Breast epithelium (tissue), 4 donors: ENCODE data around the gene ARHGAP9. TPM values are rescaled to one million over a fixed set of nuclear protein-coding genes. Genes with fewer than 3 reads are reported as not detected.
"Not testable (repeated sequence)": the region's sequence is repeated elsewhere in the genome, so short reads cannot be mapped to it uniquely, and the experiment has no call there.

Experiments used
- DNase-seq, 2 donors: peaks; one replicate each; pipeline ENCODE4 v3.0.0-alpha.2; 2019; ENCODE audit warnings: low spot score in 2 of 2
- H3K27ac ChIP-seq, 2 donors: fragments of 200-600 bp; sonication (generic) in 1 of 2; one replicate each; pipeline ENCODE4 v1.5.1; 2016 to 2019; ENCODE audit warnings: mild to moderate bottlenecking in 1 of 2
- H3K27me3 ChIP-seq, 2 donors: fragments of 200-600 bp; sonication (generic) in 1 of 2; one replicate each; pipeline versions ENCODE4 v1.5.1 to v1.6.0; 2017 to 2019; ENCODE audit warnings: control low read depth in 1 of 2, mild to moderate bottlenecking in 1 of 2
- H3K36me3 ChIP-seq: fragments of 200-600 bp; one replicate; pipeline ENCODE4 v1.5.1; 2019
- H3K4me1 ChIP-seq, 2 donors: fragments of 200-600 bp; sonication (generic); one replicate each; pipeline ENCODE4 v1.5.1; 2016 to 2019; ENCODE audit warnings: control low read depth in 1 of 2
- H3K4me3 ChIP-seq, 3 donors: fragments of 200-600 bp; sonication (generic); 1 replicate in 2 of 3; 2 replicates in 1 of 3; pipeline ENCODE4 v1.5.1; 2016 to 2019; ENCODE audit warnings: mild to moderate bottlenecking in 3 of 3, moderate library complexity in 2 of 3
- H3K9me3 ChIP-seq, 2 donors: fragments of 200-600 bp; sonication (generic) in 1 of 2; one replicate each; pipeline ENCODE4 v1.5.1; 2016 to 2019; ENCODE audit warnings: control low read depth in 1 of 2
- CTCF ChIP-seq, 3 donors: fragments of 450-650 bp; IDR thresholded peaks; one replicate each; pipeline ENCODE4 v1.5.1; 2016 to 2017; ENCODE audit warnings: antibody characterized with exemption in 3 of 3, mild to moderate bottlenecking in 3 of 3, moderate library complexity in 3 of 3
- POLR2A ChIP-seq: fragments of 450-650 bp; IDR thresholded peaks from one replicate; pipeline ENCODE4 v1.6.1; 2016; ENCODE audit warnings: antibody characterized with exemption, mild to moderate bottlenecking, moderate library complexity
- POLR2AphosphoS5 ChIP-seq, 3 donors: sonication (generic); formaldehyde crosslinking; IDR thresholded peaks; one replicate each; pipeline ENCODE4 v1.6.1; 2017; ENCODE audit warnings: antibody characterized with exemption in 3 of 3
- intact Hi-C: fragments of 100-400 bp; cut with DNase I; formaldehyde crosslinking; loops from one replicate; pipeline ENCODE4 v1.15.1; 2023; ENCODE audit warnings: low total_unique reads
- total RNA-seq, 3 donors: library from RNA; depleted of rRNA; stranded (reverse); fragments of >200 nt; gene quantifications; one replicate each; pipeline ENCODE4 v1.1.0, GENCODE V29; 2016

The ARHGAP9 gene
- total RNA-seq, 3 donors from 2014 or later: 10.8 to 16.6 (median 11.1) TPM

DNA sequence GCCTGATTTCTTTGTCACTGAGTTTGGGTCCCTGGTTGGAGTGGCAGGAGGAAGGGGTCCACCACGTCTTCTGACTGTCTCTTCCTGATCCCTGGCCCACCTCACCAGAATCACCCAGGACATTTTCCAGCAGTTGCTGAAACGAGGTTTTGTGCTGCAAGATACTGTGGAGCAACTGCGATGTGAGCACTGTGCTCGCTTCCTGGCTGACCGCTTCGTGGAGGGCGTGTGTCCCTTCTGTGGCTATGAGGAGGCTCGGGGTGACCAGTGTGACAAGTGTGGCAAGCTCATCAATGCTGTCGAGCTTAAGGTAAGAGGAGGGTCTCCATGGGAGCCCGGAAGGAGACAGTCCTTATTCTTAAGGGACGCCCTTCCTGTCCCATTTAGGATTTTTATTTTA is 20.5 kb upstream of the ARHGAP9 start:
- Histone ChIP-seq H3K27me3 (no peaks in the 10 kb centered on the region), H3K36me3 (no peaks in the 10 kb centered on the region), H3K27ac (no peak overlapping the region), H3K9me3 (no peaks in the 10 kb centered on the region), H3K4me1 (no peaks in the 10 kb centered on the region), H3K4me3 (no peak overlapping the region)
- intact Hi-C loops: no loop called here
- TF ChIP-seq CTCF (IDR thresholded peaks at IDR 0.05): no peak
- TF ChIP-seq POLR2AphosphoS5 (IDR thresholded peaks at IDR 0.05): no peak
- no peak for TF ChIP-seq POLR2A
- DNase-seq: no peak

DNA sequence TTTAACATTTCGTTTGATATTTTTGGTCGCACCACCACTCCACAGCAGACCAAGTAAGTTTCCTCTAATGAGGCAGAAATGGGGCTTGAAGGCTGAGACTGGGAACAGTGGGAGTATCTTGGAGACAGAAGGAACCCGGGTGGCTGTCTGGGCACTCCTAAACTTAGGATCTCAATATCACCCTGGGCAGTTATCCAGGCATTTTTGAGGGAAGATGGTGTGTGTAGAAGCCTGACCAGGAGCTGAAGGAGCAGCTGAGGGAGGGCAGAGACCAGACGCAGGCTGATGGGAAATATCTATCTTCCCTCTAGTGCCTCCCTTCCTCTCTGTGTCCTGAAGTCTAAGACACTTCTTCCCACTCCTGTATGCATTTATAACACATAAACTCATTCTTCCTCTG is 18.9 kb upstream of the ARHGAP9 start:
- TF ChIP-seq CTCF (IDR thresholded peaks at IDR 0.05): no peak
- no peak for TF ChIP-seq POLR2AphosphoS5 (IDR thresholded peaks at IDR 0.05)
- TF ChIP-seq POLR2A: no peak
- Histone ChIP-seq H3K27me3 (no peaks in the 10 kb centered on the region), H3K9me3 (no peaks in the 10 kb centered on the region), H3K36me3 (no peaks in the 10 kb centered on the region), H3K4me3 (no peak overlapping the region), H3K27ac (no peak overlapping the region), H3K4me1 (no peaks in the 10 kb centered on the region)
- intact Hi-C loops: no loop called here
- DNase-seq: no peak

GRCh38 chr12:57498132-57498502 is 18.5 kb upstream of the ARHGAP9 start:
- TF ChIP-seq POLR2A: no peak
- no peak for TF ChIP-seq POLR2AphosphoS5 (IDR thresholded peaks at IDR 0.05)
- TF ChIP-seq CTCF (IDR thresholded peaks at IDR 0.05): no peak
- Histone ChIP-seq H3K4me3 (no peak overlapping the region), H3K27ac (no peak overlapping the region), H3K9me3 (no peaks in the 10 kb centered on the region), H3K36me3 (no peaks in the 10 kb centered on the region), H3K27me3 (no peaks in the 10 kb centered on the region), H3K4me1 (no peaks in the 10 kb centered on the region)
- intact Hi-C loops: no loop called here
- DNase-seq: no peak

DNA sequence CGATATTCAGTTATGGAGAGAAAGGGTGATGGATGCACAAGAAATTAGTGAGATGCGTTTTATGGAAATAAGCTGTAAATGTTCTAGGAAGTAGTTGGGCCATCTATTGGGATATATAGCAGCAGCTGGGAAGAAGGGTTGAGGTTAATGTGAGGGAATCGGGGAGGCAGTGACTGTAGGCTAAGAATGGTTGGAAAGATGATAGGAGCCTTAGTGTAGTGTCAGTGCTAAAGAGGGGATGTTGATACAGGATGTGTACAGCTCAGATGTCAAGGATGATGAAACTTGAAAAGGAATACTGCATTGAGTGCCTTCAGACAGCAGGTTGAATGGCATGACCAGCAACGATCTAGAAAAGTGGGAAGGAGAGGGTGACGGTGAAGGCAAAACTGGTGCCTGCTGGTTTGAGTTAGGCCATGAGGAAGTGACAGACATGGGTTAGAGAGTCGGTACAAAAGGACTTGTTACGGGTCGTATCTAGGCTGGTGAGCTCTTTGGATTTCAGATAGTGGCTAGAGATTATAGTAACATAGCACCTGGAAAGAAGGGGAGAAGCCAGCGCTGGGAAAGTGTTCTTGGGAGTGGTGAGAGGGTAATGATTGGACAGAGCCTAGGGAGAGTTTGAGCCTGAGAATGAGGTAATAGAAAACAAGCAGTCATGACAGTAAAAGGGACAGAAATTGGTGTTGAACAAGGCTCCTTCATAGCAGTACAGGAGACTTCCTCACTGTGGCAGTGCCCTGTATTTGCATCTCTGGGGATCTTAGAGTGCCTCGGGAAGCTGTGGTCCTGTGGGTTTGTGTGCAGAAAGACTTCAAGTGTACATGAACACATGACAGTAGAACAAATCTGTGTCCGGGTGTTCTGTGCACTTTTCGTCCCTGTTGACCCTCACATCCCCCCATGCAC is 17.8 kb upstream of the ARHGAP9 start:
- intact Hi-C loops: no loop called here
- H3K27ac ChIP-seq: no peak overlapping the region
- H3K4me1 ChIP-seq: no peaks in the 10 kb centered on the region
- H3K27me3 ChIP-seq: no peaks in the 10 kb centered on the region
- H3K4me3 ChIP-seq: no peak overlapping the region
- DNase-seq: no peak
- TF ChIP-seq POLR2A: no peak
- no peak for TF ChIP-seq CTCF (IDR thresholded peaks at IDR 0.05)
- no peak for TF ChIP-seq POLR2AphosphoS5 (IDR thresholded peaks at IDR 0.05)
- H3K36me3 ChIP-seq: no peaks in the 10 kb centered on the region
- no peaks in the 10 kb centered on the region for H3K9me3 ChIP-seq

DNA sequence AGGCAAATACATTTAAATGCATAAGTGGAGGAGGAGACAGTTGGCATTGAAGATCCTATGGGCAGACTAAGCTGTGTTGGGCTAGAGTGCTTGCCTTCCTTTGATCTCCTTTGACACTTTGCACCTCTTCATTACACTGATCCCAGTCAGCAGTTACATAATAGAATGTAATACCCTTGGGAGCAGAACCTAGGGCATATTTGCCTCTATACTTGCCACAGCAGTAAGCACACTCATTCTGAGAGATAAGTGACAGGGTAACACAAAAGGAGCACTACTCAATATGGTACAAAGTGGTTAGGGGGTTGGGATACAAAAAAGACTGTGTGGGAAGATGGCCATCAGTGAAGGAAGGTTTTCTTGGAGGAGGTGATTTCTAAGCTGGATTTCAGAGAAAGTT is 17.2 kb upstream of the ARHGAP9 start:
- H3K36me3 ChIP-seq: no peaks in the 10 kb centered on the region
- no peaks in the 10 kb centered on the region for H3K27me3 ChIP-seq
- no peak for DNase-seq
- intact Hi-C loops: no loop called here
- no peak overlapping the region for H3K27ac ChIP-seq
- no peaks in the 10 kb centered on the region for H3K9me3 ChIP-seq
- TF ChIP-seq CTCF (IDR thresholded peaks at IDR 0.05): no peak
- no peak for TF ChIP-seq POLR2AphosphoS5 (IDR thresholded peaks at IDR 0.05)
- no peak for TF ChIP-seq POLR2A
- no peaks in the 10 kb centered on the region for H3K4me1 ChIP-seq
- H3K4me3 ChIP-seq: no peak overlapping the region

- intact Hi-C loops: not testable (repeated sequence)
Observed at GRCh38 chr12:57495051-57495701, 15.5 kb upstream of the ARHGAP9 start.

More at GRCh38 chr12:57495051-57495701, 15.5 kb upstream of the ARHGAP9 start:
- not testable (repeated sequence) for H3K36me3 ChIP-seq, H3K4me1 ChIP-seq, H3K9me3 ChIP-seq, H3K4me3 ChIP-seq, DNase-seq, H3K27me3 ChIP-seq, H3K27ac ChIP-seq
